Activated CD4-positive, alpha-beta T cell treated with anti-CD3 and anti-CD28 coated beads for 36 hours (primary cell): Measurements from ENCODE around the gene TEC. TPM values are rescaled to one million over a fixed set of nuclear protein-coding genes. Genes with fewer than 3 reads are reported as not detected.

Source experiments
- ATAC-seq: fragments of 200-7000 bp; cut with Tn5 transposase; one replicate; pipeline ENCODE4 v1.10.0; 2021; ENCODE audit warnings: mild to moderate bottlenecking, moderate library complexity
- CTCF ChIA-PET: fragments of 350-600 bp; sonication (Branson Sonifier 250); formaldehyde crosslinking; loops from one replicate; lab custom pipeline; 2021; ENCODE audit warnings: antibody characterized with exemption; lab: Charles Lee
- POLR2A ChIA-PET: fragments of 350-600 bp; sonication (Branson Sonifier 250); formaldehyde crosslinking; loops from one replicate; lab custom pipeline; 2021; ENCODE audit warnings: antibody characterized with exemption, inconsistent platforms; lab: Charles Lee
- DNase-seq: peaks from one replicate; pipeline ENCODE4 v3.0.0-alpha.2; 2020
- H3K27ac Mint-ChIP-seq: one replicate; pipeline ENCODE4 v1.8.0; 2021; ENCODE audit warnings: mixed read lengths
- H3K27me3 Mint-ChIP-seq: one replicate; pipeline ENCODE4 v1.8.0; 2021; ENCODE audit warnings: mixed read lengths
- H3K36me3 Mint-ChIP-seq: one replicate; pipeline ENCODE4 v1.8.0; 2021; ENCODE audit warnings: low read depth, mixed read lengths
- H3K4me1 Mint-ChIP-seq: one replicate; pipeline ENCODE4 v1.8.0; 2021; ENCODE audit warnings: mixed read lengths
- H3K4me3 Mint-ChIP-seq: one replicate; pipeline ENCODE4 v1.8.0; 2021; ENCODE audit warnings: mild to moderate bottlenecking, moderate library complexity, mixed read lengths
- H3K9me3 Mint-ChIP-seq: one replicate; pipeline ENCODE4 v1.8.0; 2021; ENCODE audit warnings: low read depth, mixed read lengths
- intact Hi-C, 2 experiments: fragments of 100-400 bp; cut with DNase I in 1 of 2; cut with micrococcal nuclease in 1 of 2; formaldehyde crosslinking; loops; one replicate each; pipeline versions ENCODE4 v1.14.2 to v1.15.1; 2022 to 2024; cut with DNase I, micrococcal nuclease
- total RNA-seq, 2 experiments: library from RNA; stranded (reverse); gene quantifications; one replicate each; pipeline ENCODE4 v1.2.3, GENCODE V29; 2021

TEC gene
- total RNA-seq, 2 experiments from 2014 or later, result 3.5 to 4.3 TPM

- ATAC-seq (no peak), DNase-seq (no peak)
- Mint-ChIP-seq H3K9me3 (no peaks in the 10 kb centered on the region), H3K36me3 (no peaks in the 10 kb centered on the region), H3K27ac (no peak overlapping the region), H3K4me3 (no peak overlapping the region), H3K4me1 (no peaks in the 10 kb centered on the region), H3K27me3 (no peaks in the 10 kb centered on the region)
- CTCF ChIA-PET, result interaction anchor here (0.7 kb wide), 1 partner anchor 48 kb away, joined by 3 read pairs; no protein-coding TSS in a partner anchor
- POLR2A ChIA-PET, result no interaction called here
- intact Hi-C loops, result no loop called here
These were observed 17.3 kb downstream of the TEC start for GRCh38 chr4:48252313-48252712.

- no peaks in the 10 kb centered on the region for H3K27me3 Mint-ChIP-seq
- H3K9me3 Mint-ChIP-seq, result no peaks in the 10 kb centered on the region
- intact Hi-C loops, result no loop called here
- no peak for DNase-seq
- H3K27ac Mint-ChIP-seq, result no peak overlapping the region
- no peaks in the 10 kb centered on the region for H3K36me3 Mint-ChIP-seq
- no peaks in the 10 kb centered on the region for H3K4me1 Mint-ChIP-seq
- CTCF ChIA-PET, result interaction anchor here (1.4 kb wide), 1 partner anchor 71 kb away, joined by 3 read pairs; no protein-coding TSS in a partner anchor
- POLR2A ChIA-PET, result no interaction called here
- no peak for ATAC-seq
- H3K4me3 Mint-ChIP-seq, result no peak overlapping the region
These were observed 18.7 kb downstream of the TEC start for GRCh38 chr4:48250980-48251379.

DNA sequence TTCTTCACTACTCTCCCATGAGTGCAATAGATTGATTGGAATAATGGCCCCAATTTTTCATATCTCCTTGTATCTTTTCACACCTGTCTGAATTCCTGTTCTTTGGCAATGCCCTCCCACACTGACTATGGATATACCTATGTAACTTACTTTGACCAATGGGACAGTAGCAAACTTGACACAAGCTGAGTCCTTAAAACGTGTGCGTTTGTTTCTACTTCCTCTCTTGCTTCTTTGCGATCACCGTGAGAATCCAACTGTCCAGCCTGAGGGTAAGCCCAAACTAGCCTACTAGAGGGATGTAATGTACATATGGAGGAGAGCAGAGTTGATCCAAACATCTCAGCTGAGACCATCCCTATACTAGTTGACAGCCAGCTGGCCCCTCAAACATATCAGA lies 19.3 kb downstream of the TEC start:
- no peak overlapping the region for H3K4me3 Mint-ChIP-seq
- H3K36me3 Mint-ChIP-seq, result no peaks in the 10 kb centered on the region
- no peaks in the 10 kb centered on the region for H3K27me3 Mint-ChIP-seq
- no peak for DNase-seq
- CTCF ChIA-PET, result interaction anchor here (0.9 to 1.4 kb wide), 2 partner anchors 25 to 70 kb away, joined by 3 read pairs; no protein-coding TSS in a partner anchor
- no peaks in the 10 kb centered on the region for H3K9me3 Mint-ChIP-seq
- no peak for ATAC-seq
- POLR2A ChIA-PET, result no interaction called here
- intact Hi-C loops, result no loop called here
- no peaks in the 10 kb centered on the region for H3K4me1 Mint-ChIP-seq
- no peak overlapping the region for H3K27ac Mint-ChIP-seq

DNA sequence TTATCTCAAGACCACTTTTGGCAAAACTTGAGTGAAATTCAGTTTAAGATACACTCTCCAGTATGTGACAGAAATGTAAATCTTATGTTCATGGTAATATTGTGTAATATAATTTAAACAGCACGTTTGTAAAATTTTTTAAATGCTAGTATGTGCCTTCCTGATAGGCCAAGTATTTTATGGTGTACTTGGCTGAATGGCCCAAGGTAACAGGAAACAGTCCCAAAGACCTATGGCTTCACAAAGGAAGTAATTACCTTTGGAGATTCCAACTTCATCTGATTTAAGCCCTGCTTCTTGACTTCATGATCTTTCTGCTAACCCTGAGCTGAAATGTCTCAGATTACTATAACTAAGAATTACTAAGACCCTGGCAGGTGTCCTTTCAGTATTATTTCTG lies 20.3 kb downstream of the TEC start:
- intact Hi-C loops, result no loop called here
- no peak for DNase-seq
- H3K9me3 Mint-ChIP-seq, result no peaks in the 10 kb centered on the region
- ChIA-PET CTCF (interaction anchor here (0.7 to 1.4 kb wide), 5 partner anchors 19 to 162 kb away, joined by 3 read pairs; no protein-coding TSS in a partner anchor), POLR2A (no interaction called here)
- H3K27me3 Mint-ChIP-seq, result no peaks in the 10 kb centered on the region
- no peaks in the 10 kb centered on the region for H3K36me3 Mint-ChIP-seq
- no peaks in the 10 kb centered on the region for H3K4me1 Mint-ChIP-seq
- no peak for ATAC-seq
- H3K4me3 Mint-ChIP-seq, result no peak overlapping the region
- no peak overlapping the region for H3K27ac Mint-ChIP-seq

DNA sequence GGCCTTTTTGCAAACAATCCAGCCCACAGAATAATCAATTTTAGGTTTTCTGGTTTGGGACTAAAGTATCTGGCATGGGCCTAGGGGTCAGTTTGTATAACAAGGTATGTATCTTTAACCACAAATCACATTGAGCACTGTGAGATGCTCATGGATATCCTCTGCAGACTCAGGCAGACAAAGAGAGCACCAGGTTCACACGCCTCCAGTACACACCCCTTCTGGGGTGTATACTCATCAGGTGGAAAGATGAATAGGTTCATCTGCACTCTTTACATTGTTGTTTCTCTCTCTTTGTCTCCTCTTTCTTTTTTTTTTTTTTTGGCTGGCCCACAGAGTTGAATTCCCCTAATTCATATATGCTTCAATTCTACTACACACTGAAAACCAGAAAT lies 21.1 kb downstream of the TEC start:
- DNase-seq (no peak), ATAC-seq (no peak)
- Mint-ChIP-seq H3K27ac (no peak overlapping the region), H3K27me3 (no peaks in the 10 kb centered on the region), H3K4me1 (no peaks in the 10 kb centered on the region), H3K4me3 (no peak overlapping the region), H3K9me3 (no peaks in the 10 kb centered on the region), H3K36me3 (no peaks in the 10 kb centered on the region)
- POLR2A ChIA-PET, result no interaction called here
- intact Hi-C loops, result no loop called here
- CTCF ChIA-PET, result interaction anchor here (0.7 kb wide), 2 partner anchors 33 to 161 kb away, joined by 3 read pairs; no protein-coding TSS in a partner anchor

DNA sequence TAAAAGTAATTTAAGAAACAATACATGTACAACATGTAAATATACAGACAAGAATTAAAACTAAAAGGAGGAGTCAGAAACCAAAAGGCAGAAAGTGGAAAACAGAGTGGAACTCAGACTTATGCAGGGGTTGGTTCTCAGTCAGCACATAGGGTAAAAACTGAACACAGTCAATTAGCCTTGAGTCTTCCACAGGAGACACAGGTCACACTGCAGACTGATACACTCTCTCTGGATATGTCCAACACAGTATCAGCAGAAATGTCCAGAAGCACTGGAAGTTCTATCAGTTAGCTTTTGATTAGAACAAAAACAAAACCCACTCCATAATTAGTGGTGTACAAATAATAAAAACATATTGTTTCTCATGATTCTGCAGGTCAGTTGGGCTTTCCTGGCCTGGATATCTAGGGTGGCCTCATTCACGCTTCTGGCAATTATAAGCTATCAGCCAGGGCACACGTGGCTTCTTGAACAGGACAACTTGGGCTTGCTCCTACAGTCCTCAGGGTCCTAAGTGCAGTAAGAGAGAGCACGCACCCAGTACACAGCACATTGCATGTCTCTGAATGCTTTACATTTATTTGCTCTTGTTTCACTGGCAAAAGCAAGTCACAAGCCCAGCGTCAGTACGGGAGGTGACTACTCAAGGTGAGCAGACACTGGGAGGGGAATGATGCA lies 21.6 kb downstream of the TEC start:
- intact Hi-C loops, result no loop called here
- Mint-ChIP-seq H3K4me3 (no peak overlapping the region), H3K27ac (no peak overlapping the region), H3K36me3 (no peaks in the 10 kb centered on the region), H3K4me1 (no peaks in the 10 kb centered on the region), H3K9me3 (no peaks in the 10 kb centered on the region), H3K27me3 (no peaks in the 10 kb centered on the region)
- POLR2A ChIA-PET, result no interaction called here
- no peak for DNase-seq
- CTCF ChIA-PET, result interaction anchor here (0.6 kb wide), 1 partner anchor 222 kb away, joined by 3 read pairs; no protein-coding TSS in a partner anchor
- ATAC-seq, result no peak

DNA sequence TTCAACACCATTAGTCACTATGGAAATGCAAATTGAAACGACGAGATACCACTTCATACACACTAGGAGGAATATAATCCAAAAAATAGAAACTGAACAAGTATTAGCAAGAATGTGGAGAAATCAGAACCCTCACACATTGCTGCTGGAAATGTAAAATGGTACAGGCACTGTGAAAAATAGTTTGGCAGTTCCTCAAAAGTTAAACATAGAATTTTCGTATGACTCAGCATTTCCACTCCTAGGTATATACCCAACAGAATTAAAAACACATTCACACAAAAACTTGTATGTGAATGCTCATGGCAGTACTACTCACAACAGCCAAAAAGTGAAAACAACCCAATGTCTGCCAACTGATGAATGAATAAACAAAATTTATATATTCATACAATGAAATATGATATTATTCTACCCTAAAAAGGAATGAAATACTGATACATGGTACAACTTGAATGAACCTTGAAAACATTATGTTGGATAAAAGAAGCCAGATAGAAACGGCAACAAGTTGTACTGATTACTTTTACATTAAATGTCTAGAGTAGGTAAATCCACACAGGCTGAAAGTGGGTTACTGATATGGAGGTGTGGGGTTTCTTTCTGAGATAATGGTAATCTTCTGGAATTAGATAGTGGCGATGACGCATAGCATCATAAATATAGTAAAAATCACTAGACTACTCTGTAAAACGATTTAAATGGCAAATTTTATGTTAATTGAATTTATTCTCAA lies 22.3 kb downstream of the TEC start:
- no peaks in the 10 kb centered on the region for H3K9me3 Mint-ChIP-seq
- POLR2A ChIA-PET, result no interaction called here
- CTCF ChIA-PET, result interaction anchor here (0.6 kb wide), 1 partner anchor 223 kb away, joined by 3 read pairs; no protein-coding TSS in a partner anchor
- intact Hi-C loops, result no loop called here
- no peaks in the 10 kb centered on the region for H3K27me3 Mint-ChIP-seq
- no peaks in the 10 kb centered on the region for H3K36me3 Mint-ChIP-seq
- no peak overlapping the region for H3K27ac Mint-ChIP-seq
- H3K4me1 Mint-ChIP-seq, result no peaks in the 10 kb centered on the region
- ATAC-seq, result no peak
- H3K4me3 Mint-ChIP-seq, result no peak overlapping the region
- no peak for DNase-seq

GRCh38 chr4:48244665-48245064 lies 25.0 kb downstream of the TEC start:
- Mint-ChIP-seq H3K4me3 (no peak overlapping the region), H3K36me3 (no peaks in the 10 kb centered on the region), H3K27ac (no peak overlapping the region), H3K4me1 (no peaks in the 10 kb centered on the region), H3K9me3 (no peaks in the 10 kb centered on the region), H3K27me3 (no peaks in the 10 kb centered on the region)
- POLR2A ChIA-PET, result no interaction called here
- no peak for DNase-seq
- intact Hi-C loops, result no loop called here
- CTCF ChIA-PET, result interaction anchor here (1.1 kb wide), 1 partner anchor 16 kb away, joined by 5 read pairs; no protein-coding TSS in a partner anchor
- ATAC-seq, result no peak

DNA sequence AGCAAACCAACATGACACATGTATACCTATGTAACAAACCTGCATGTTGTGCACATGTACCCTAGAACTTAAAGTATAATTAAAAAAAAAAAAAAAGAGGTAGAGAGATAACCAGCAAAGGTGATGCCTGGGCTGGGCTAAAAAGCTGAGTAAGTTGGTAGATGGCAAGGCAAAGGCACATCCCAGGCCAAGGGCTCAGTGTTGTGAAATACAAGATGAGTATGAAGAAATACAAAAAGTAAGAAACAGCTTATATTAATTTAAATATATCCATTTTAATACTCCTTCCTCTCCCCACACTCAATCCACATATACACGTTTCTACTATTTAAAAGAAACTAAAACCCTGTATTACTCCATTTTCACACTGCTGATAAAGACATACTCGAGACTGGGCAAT lies 25.8 kb downstream of the TEC start:
- Mint-ChIP-seq H3K4me3 (no peak overlapping the region), H3K4me1 (no peaks in the 10 kb centered on the region), H3K27ac (no peak overlapping the region), H3K27me3 (no peaks in the 10 kb centered on the region), H3K36me3 (no peaks in the 10 kb centered on the region), H3K9me3 (no peaks in the 10 kb centered on the region)
- CTCF ChIA-PET, result no interaction called here
- intact Hi-C loops, result no loop called here
- ATAC-seq, result no peak
- POLR2A ChIA-PET, result no interaction called here
- no peak for DNase-seq

DNA sequence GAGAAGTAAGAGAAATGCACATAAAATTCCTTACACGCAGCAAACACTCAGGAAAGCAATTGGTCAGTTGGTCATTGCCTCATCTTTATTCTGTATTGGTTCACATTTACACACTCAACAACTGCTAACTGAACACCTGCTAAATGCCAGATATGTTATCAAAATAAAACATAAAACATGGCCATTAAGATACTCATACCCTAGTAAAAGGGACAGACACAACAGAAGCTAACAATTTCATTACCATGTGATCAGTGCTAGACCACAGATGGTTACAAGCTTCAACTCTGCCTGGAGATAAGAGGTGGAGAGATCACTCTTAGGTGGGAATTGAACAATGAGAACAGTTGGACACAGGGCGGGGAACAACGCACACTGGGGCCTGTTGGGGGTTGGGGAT lies 26.2 kb downstream of the TEC start:
- Mint-ChIP-seq H3K27ac (no peak overlapping the region), H3K36me3 (no peaks in the 10 kb centered on the region), H3K27me3 (no peaks in the 10 kb centered on the region), H3K4me1 (no peaks in the 10 kb centered on the region), H3K9me3 (no peaks in the 10 kb centered on the region), H3K4me3 (no peak overlapping the region)
- no peak for DNase-seq
- CTCF ChIA-PET, result no interaction called here
- no peak for ATAC-seq
- intact Hi-C loops, result no loop called here
- POLR2A ChIA-PET, result no interaction called here

GRCh38 chr4:48242511-48243195 lies 27.0 kb downstream of the TEC start:
- DNase-seq, result no peak
- H3K27me3 Mint-ChIP-seq, result no peaks in the 10 kb centered on the region
- intact Hi-C loops, result no loop called here
- ChIA-PET CTCF (no interaction called here), POLR2A (interaction anchor here (0.7 kb wide), 1 partner anchor 15 kb away, joined by 3 read pairs; no protein-coding TSS in a partner anchor)
- H3K4me3 Mint-ChIP-seq, result no peak overlapping the region
- no peak for ATAC-seq
- no peaks in the 10 kb centered on the region for H3K9me3 Mint-ChIP-seq
- H3K36me3 Mint-ChIP-seq, result no peaks in the 10 kb centered on the region
- H3K4me1 Mint-ChIP-seq, result peaks cover 2% of the 10 kb centered on the region
- no peak overlapping the region for H3K27ac Mint-ChIP-seq
